ENCODE data around the gene VMP1.
A peak's percentile ranks its signal among the peaks of the same experiment; 100 is the strongest.

VMP1 gene

DNA sequence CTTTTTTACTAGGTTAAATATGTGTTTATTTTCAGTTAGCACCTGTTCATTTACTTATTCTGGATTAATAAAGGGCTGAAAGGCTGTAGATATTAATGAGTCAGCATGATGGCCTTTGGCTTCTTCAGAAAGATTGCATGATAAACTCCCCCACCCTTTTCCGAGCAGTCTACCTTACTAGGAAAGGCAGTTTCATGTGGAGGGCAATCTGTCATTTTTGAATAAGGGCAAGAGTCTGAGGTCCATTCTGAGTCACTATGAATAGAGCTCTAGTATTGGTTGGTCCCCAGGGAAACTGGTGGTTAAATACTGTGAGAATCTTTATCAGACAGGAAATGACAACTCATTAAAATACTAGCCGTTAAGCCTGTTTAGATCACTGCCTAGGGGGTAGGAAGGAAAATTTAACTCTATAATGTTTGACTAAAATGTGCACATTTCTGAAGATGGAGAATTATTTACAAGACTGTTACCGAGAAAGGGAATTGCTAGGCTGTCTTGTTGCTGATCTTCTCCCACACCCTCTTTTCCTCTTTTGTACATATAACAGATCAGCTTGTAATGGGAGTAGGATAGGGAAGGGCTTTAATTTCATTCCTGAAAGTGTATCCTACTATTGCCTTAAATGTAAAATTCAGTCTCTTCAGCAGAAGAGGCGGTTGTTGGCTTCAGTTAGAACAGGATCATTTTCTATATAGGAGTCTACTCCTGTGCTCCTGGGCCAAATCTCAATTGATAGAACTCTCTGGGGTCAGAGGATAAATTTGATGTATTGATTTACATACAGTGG, 122.0 kb downstream of the VMP1 start (continued):
- TF ChIP-seq, protein P1, sequence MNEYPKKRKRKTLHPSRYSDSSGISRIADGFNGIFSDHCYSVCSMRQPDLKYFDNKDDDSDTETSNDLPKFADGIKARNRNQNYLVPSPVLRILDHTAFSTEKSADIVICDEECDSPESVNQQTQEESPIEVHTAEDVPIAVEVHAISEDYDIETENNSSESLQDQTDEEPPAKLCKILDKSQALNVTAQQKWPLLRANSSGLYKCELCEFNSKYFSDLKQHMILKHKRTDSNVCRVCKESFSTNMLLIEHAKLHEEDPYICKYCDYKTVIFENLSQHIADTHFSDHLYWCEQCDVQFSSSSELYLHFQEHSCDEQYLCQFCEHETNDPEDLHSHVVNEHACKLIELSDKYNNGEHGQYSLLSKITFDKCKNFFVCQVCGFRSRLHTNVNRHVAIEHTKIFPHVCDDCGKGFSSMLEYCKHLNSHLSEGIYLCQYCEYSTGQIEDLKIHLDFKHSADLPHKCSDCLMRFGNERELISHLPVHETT (tag by site-specific recombination; IDR thresholded peaks at IDR 0.05), result peak; percentile 84; the same call in 1 of the 2 replicates
- TF ChIP-seq, protein P2, sequence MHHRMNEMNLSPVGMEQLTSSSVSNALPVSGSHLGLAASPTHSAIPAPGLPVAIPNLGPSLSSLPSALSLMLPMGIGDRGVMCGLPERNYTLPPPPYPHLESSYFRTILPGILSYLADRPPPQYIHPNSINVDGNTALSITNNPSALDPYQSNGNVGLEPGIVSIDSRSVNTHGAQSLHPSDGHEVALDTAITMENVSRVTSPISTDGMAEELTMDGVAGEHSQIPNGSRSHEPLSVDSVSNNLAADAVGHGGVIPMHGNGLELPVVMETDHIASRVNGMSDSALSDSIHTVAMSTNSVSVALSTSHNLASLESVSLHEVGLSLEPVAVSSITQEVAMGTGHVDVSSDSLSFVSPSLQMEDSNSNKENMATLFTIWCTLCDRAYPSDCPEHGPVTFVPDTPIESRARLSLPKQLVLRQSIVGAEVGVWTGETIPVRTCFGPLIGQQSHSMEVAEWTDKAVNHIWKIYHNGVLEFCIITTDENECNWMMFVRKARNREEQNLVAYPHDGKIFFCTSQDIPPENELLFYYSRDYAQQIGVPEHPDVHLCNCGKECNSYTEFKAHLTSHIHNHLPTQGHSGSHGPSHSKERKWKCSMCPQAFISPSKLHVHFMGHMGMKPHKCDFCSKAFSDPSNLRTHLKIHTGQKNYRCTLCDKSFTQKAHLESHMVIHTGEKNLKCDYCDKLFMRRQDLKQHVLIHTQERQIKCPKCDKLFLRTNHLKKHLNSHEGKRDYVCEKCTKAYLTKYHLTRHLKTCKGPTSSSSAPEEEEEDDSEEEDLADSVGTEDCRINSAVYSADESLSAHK (tag by site-specific recombination; IDR thresholded peaks at IDR 0.05), result peak; percentile 99
- TF ChIP-seq, protein P3, sequence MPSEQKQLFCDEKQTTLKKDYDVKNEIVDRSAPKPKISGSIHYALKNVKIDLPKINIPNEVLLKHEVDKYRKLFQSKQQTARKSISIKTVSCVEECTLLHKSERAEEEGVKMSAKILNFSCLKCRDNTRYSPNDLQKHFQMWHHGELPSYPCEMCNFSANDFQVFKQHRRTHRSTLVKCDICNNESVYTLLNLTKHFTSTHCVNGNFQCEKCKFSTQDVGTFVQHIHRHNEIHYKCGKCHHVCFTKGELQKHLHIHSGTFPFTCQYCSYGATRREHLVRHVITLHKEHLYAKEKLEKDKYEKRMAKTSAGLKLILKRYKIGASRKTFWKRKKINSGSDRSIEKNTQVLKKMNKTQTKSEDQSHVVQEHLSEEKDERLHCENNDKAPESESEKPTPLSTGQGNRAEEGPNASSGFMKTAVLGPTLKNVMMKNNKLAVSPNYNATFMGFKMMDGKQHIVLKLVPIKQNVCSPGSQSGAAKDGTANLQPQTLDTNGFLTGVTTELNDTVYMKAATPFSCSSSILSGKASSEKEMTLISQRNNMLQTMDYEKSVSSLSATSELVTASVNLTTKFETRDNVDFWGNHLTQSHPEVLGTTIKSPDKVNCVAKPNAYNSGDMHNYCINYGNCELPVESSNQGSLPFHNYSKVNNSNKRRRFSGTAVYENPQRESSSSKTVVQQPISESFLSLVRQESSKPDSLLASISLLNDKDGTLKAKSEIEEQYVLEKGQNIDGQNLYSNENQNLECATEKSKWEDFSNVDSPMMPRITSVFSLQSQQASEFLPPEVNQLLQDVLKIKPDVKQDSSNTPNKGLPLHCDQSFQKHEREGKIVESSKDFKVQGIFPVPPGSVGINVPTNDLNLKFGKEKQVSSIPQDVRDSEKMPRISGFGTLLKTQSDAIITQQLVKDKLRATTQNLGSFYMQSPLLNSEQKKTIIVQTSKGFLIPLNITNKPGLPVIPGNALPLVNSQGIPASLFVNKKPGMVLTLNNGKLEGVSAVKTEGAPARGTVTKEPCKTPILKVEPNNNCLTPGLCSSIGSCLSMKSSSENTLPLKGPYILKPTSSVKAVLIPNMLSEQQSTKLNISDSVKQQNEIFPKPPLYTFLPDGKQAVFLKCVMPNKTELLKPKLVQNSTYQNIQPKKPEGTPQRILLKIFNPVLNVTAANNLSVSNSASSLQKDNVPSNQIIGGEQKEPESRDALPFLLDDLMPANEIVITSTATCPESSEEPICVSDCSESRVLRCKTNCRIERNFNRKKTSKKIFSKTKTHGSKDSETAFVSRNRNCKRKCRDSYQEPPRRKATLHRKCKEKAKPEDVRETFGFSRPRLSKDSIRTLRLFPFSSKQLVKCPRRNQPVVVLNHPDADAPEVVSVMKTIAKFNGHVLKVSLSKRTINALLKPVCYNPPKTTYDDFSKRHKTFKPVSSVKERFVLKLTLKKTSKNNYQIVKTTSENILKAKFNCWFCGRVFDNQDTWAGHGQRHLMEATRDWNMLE (tag by site-specific recombination; conservative IDR thresholded peaks at IDR 0.05; ENCODE audit: low read depth), result no peak
- TF ChIP-seq REPIN1 (tag by site-specific recombination; IDR thresholded peaks at IDR 0.05; ENCODE audit: low read depth) (no peak), ZNF223 (tag by site-specific recombination; IDR thresholded peaks at IDR 0.05) (no peak), IKZF3 (tag by site-specific recombination; IDR thresholded peaks at IDR 0.05) (peak; percentile 91), ZSCAN16 (tag by site-specific recombination; IDR thresholded peaks at IDR 0.05) (no peak), ZNF19 (tag by site-specific recombination; IDR thresholded peaks at IDR 0.05; ENCODE audit: low read depth) (no peak), RBAK (tag by site-specific recombination; IDR thresholded peaks at IDR 0.05) (no peak), HOXD13 (CRISPR knock-in tag; IDR thresholded peaks at IDR 0.05; ENCODE audit: borderline replicate concordance) (no peak; the same call in 1 of the 2 replicates), MYNN (tag by site-specific recombination; IDR thresholded peaks at IDR 0.05; ENCODE audit: borderline replicate concordance) (no peak), ZNF426 (tag by site-specific recombination; IDR thresholded peaks at IDR 0.05) (no peak), ZNF792 (tag by site-specific recombination; IDR thresholded peaks at IDR 0.05) (no peak), BCL11B (tag by site-specific recombination; IDR thresholded peaks at IDR 0.05; ENCODE audit: low read depth) (no peak), ZNF169 (tag by site-specific recombination; IDR thresholded peaks at IDR 0.05) (no peak), ZNF239 (tag by site-specific recombination; IDR thresholded peaks at IDR 0.05) (no peak), HOXC10 (CRISPR knock-in tag; IDR thresholded peaks at IDR 0.05) (no peak), ZNF366 (tag by site-specific recombination; conservative IDR thresholded peaks at IDR 0.05) (peak; percentile 85), ZNF621 (tag by site-specific recombination; IDR thresholded peaks at IDR 0.05) (no peak), ZNF549 (tag by site-specific recombination; IDR thresholded peaks at IDR 0.05) (no peak)
- TF ChIP-seq, protein P4, sequence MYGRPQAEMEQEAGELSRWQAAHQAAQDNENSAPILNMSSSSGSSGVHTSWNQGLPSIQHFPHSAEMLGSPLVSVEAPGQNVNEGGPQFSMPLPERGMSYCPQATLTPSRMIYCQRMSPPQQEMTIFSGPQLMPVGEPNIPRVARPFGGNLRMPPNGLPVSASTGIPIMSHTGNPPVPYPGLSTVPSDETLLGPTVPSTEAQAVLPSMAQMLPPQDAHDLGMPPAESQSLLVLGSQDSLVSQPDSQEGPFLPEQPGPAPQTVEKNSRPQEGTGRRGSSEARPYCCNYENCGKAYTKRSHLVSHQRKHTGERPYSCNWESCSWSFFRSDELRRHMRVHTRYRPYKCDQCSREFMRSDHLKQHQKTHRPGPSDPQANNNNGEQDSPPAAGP (tag by site-specific recombination; IDR thresholded peaks at IDR 0.05), result peak; percentile 70
- TF ChIP-seq, protein P5, sequence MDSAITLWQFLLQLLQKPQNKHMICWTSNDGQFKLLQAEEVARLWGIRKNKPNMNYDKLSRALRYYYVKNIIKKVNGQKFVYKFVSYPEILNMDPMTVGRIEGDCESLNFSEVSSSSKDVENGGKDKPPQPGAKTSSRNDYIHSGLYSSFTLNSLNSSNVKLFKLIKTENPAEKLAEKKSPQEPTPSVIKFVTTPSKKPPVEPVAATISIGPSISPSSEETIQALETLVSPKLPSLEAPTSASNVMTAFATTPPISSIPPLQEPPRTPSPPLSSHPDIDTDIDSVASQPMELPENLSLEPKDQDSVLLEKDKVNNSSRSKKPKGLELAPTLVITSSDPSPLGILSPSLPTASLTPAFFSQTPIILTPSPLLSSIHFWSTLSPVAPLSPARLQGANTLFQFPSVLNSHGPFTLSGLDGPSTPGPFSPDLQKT (IDR thresholded peaks at IDR 0.05; ENCODE audit: borderline replicate concordance, low read depth, low read length), result no peak
- TF ChIP-seq, protein P6, sequence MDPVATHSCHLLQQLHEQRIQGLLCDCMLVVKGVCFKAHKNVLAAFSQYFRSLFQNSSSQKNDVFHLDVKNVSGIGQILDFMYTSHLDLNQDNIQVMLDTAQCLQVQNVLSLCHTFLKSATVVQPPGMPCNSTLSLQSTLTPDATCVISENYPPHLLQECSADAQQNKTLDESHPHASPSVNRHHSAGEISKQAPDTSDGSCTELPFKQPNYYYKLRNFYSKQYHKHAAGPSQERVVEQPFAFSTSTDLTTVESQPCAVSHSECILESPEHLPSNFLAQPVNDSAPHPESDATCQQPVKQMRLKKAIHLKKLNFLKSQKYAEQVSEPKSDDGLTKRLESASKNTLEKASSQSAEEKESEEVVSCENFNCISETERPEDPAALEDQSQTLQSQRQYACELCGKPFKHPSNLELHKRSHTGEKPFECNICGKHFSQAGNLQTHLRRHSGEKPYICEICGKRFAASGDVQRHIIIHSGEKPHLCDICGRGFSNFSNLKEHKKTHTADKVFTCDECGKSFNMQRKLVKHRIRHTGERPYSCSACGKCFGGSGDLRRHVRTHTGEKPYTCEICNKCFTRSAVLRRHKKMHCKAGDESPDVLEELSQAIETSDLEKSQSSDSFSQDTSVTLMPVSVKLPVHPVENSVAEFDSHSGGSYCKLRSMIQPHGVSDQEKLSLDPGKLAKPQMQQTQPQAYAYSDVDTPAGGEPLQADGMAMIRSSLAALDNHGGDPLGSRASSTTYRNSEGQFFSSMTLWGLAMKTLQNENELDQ (tag by site-specific recombination; IDR thresholded peaks at IDR 0.05; ENCODE audit: low read depth), result no peak
